ENCODE measurements around the gene HOXA4. TPM values are rescaled to one million over a fixed set of nuclear protein-coding genes. Genes with fewer than 3 reads are reported as not detected.

The HOXA4 gene
- total RNA-seq, 1 experiment from 2014 or later = 1.0 TPM

DNA sequence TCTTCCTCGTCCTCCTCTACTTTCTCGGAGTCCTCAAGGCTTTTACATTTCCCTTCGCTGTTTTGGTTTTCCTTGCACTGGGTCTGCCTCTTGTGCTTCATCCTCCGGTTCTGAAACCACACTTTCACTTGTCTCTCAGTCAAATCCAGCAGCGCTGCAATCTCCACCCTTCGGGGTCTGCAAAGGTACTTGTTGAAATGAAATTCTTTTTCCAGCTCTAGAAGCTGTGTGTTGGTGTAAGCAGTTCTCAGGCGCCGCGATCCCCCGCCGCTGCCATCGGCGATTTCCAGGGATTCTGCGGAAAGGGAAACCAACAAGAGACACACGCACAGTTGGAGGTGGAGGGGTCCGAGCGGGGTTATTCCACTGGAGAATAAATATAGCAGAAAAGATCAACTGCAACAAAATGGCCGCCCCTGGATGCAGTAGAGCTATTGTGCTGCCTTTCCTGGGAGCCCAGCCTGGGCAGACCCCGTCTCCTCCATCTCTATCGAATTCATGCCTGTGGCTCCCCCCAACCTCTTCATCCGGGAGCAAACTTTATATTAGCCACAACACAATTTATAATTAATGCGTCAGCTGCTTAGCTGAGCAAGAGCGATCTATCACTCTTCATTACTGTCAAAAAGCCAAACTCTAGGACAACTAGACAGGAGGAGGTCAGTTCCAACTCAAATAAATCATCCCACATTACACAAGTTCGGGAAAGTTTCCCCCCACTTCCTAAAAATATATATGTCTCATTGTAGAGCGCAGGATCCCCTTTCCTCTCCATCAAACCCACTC lies 29.2 kb downstream of the HOXA4 start:
- Mint-ChIP-seq H3K4me1 (ENCODE audit: low read depth, unreplicated experiment) (peaks cover 56% of the 10 kb centered on the region), H3K27ac (ENCODE audit: unreplicated experiment) (no peak overlapping the region), H3K4me3 (ENCODE audit: low read depth, unreplicated experiment) (no peak overlapping the region), H3K9me3 (ENCODE audit: low read depth, unreplicated experiment) (no peaks in the 10 kb centered on the region), H3K27me3 (ENCODE audit: unreplicated experiment) (peaks cover 28% of the 10 kb centered on the region), H3K36me3 (ENCODE audit: insufficient read depth, unreplicated experiment) (peaks cover 17% of the 10 kb centered on the region)
- CTCF ChIA-PET = no interaction called here
- no peak for DNase-seq
- no TSS peak for BruUV-seq (replicated peaks)
- intact Hi-C loops (cut with micrococcal nuclease; ENCODE audit: unreplicated experiment) = no loop called here
- TF ChIP-seq, protein P1, sequence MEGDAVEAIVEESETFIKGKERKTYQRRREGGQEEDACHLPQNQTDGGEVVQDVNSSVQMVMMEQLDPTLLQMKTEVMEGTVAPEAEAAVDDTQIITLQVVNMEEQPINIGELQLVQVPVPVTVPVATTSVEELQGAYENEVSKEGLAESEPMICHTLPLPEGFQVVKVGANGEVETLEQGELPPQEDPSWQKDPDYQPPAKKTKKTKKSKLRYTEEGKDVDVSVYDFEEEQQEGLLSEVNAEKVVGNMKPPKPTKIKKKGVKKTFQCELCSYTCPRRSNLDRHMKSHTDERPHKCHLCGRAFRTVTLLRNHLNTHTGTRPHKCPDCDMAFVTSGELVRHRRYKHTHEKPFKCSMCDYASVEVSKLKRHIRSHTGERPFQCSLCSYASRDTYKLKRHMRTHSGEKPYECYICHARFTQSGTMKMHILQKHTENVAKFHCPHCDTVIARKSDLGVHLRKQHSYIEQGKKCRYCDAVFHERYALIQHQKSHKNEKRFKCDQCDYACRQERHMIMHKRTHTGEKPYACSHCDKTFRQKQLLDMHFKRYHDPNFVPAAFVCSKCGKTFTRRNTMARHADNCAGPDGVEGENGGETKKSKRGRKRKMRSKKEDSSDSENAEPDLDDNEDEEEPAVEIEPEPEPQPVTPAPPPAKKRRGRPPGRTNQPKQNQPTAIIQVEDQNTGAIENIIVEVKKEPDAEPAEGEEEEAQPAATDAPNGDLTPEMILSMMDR (IDR thresholded peaks at IDR 0.05; ENCODE audit: unreplicated experiment) = no peak

- no peak overlapping the region for H3K4me3 Mint-ChIP-seq (ENCODE audit: low read depth, unreplicated experiment)
- no TSS peak for BruUV-seq (replicated peaks)
- CTCF ChIA-PET = interaction anchor here (0.6 kb wide), 1 partner anchor 237 kb away, joined by 3 read pairs; no protein-coding TSS in a partner anchor
- H3K4me1 Mint-ChIP-seq (ENCODE audit: low read depth, unreplicated experiment) = peaks cover 56% of the 10 kb centered on the region
- DNase-seq = no peak
- H3K27me3 Mint-ChIP-seq (ENCODE audit: unreplicated experiment) = peaks cover 28% of the 10 kb centered on the region
- intact Hi-C loops (cut with micrococcal nuclease; ENCODE audit: unreplicated experiment) = no loop called here
- H3K36me3 Mint-ChIP-seq (ENCODE audit: insufficient read depth, unreplicated experiment) = peaks cover 17% of the 10 kb centered on the region
- no peak overlapping the region for H3K27ac Mint-ChIP-seq (ENCODE audit: unreplicated experiment)
- no peaks in the 10 kb centered on the region for H3K9me3 Mint-ChIP-seq (ENCODE audit: low read depth, unreplicated experiment)
- TF ChIP-seq, protein P1 (IDR thresholded peaks at IDR 0.05; ENCODE audit: unreplicated experiment) = no peak
Observed at GRCh38 chr7:27100694-27101170, 29.8 kb downstream of the HOXA4 start.

DNA sequence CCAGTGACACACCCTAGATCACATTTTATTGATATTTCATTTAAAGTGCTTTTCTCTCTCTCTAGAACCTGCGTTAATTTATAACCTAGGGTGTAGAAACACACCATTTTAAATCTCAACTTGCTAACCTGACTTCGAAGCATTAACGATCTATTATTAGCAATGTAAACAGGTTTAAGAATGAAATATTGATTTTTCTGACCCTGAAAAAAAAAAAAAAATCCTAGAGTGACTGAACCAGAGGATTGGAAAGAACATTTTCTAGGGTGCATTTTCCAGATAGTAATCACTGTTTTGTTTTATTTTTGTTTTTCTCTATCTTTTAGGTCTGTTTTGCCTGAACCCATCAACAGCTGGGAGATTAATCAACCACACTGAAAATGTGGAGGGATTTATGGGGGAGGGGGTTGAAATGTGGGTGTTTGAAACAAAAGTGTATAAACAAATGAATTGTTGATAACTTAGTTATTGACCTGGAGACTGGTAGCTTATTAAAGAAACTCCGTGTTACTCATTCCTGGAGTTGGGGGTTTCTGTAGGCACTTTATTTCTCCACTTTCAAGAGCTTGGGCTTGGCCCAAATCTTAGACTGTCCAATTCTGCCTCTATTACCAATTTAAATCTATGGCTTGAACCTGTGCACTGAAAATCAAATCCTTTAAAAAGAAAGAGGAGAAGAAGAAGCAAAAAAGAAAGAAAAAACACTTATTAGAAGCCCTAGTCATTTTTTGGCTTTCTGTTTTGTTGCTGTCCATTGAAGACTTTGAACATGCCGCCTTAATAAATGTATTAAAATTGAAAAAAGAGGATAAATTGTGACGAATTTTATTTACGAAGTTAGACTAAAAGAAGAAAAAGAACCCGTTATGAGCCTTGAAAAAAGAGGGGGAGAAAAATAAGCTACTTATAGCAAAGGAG lies 30.8 kb downstream of the HOXA4 start:
- Mint-ChIP-seq H3K9me3 (ENCODE audit: low read depth, unreplicated experiment) (no peaks in the 10 kb centered on the region), H3K4me3 (ENCODE audit: low read depth, unreplicated experiment) (peak overlapping the region; percentile 70), H3K27me3 (ENCODE audit: unreplicated experiment) (peaks cover 26% of the 10 kb centered on the region), H3K27ac (ENCODE audit: unreplicated experiment) (peak overlapping the region; percentile 66), H3K36me3 (ENCODE audit: insufficient read depth, unreplicated experiment) (peaks cover 17% of the 10 kb centered on the region), H3K4me1 (ENCODE audit: low read depth, unreplicated experiment) (peaks cover 56% of the 10 kb centered on the region)
- no TSS peak for BruUV-seq (replicated peaks)
- TF ChIP-seq, protein P1 (IDR thresholded peaks at IDR 0.05; ENCODE audit: unreplicated experiment) = no peak
- no peak for DNase-seq
- intact Hi-C loops (cut with micrococcal nuclease; ENCODE audit: unreplicated experiment) = loop anchor here (2.0 kb wide), 1 partner anchor 15 kb away; no protein-coding TSS in a partner anchor
- CTCF ChIA-PET = interaction anchor here (0.6 to 3.2 kb wide), 10 partner anchors 11 to 246 kb away, joined by 3 to 19 read pairs (median 6); no protein-coding TSS in a partner anchor
